K562 (cell line): ENCODE measurements around the gene DEFB124. TPM values are rescaled to one million over a fixed set of nuclear protein-coding genes. Genes with fewer than 3 reads are reported as not detected.

Experiments
- GATA2 ChIP-seq: sonication (generic); formaldehyde crosslinking; IDR thresholded peaks from 2 replicates; pipeline ENCODE4 v1.4.0; 2020; ENCODE audit warnings: mild to moderate bottlenecking, missing genetic modification reagents
- HNRNPL ChIP-seq: fragments of 200-400 bp; formaldehyde crosslinking; IDR thresholded peaks from 2 replicates; pipeline ENCODE4 v1.6.1; 2017; ENCODE audit warnings: low read depth, mild to moderate bottlenecking, low read length
- MTA3 ChIP-seq: fragments of 450-650 bp; formaldehyde crosslinking; IDR thresholded peaks from 2 replicates; pipeline ENCODE4 v1.6.1; 2017; ENCODE audit warnings: mild to moderate bottlenecking, borderline replicate concordance
- PHB ChIP-seq: fragments of 250-450 bp; sonication (Bioruptor Pico); IDR thresholded peaks from 2 replicates; pipeline ENCODE4 v1.5.0; 2021
- ZNF75A ChIP-seq: fragments of 450-650 bp; formaldehyde crosslinking; IDR thresholded peaks from 2 replicates; pipeline ENCODE4 v1.4.0; 2020; ENCODE audit warnings: mild to moderate bottlenecking
- ZNF778 ChIP-seq: fragments of 450-650 bp; formaldehyde crosslinking; IDR thresholded peaks from 2 replicates; pipeline ENCODE4 v1.4.0; 2020; ENCODE audit warnings: mild to moderate bottlenecking, moderate library complexity
- polyA plus RNA-seq, 8 experiments: library from polyadenylated mRNA; depleted of rRNA in 4 of 8; stranded (reverse) in 5 of 8; unstranded in 3 of 8; fragments of >200 nt; fragmentation: Nextera tagmentation in 2 of 8; fragmentation: Illumina TruSeq in 1 of 8; extraction: Ambion mirVana in 2 of 8; extraction: Trizol in 1 of 8; gene quantifications; 2 replicates each; pipeline versions ENCODE4 v1.2.1 to v1.2.3, GENCODE V29; 2011 to 2014; ENCODE audit warnings: inconsistent platforms in 1 of 8, missing spikeins in 1 of 8
- total RNA-seq, 7 experiments: library from RNA; depleted of rRNA in 6 of 7; stranded (reverse); fragments of >200 nt in 6 of 7; fragmentation: Illumina TruSeq in 2 of 7; extraction: Trizol in 2 of 7; gene quantifications; 2 replicates each; pipeline versions ENCODE4 v1.2.1 to v1.2.3, GENCODE V29; 2011 to 2021; ENCODE audit warnings: low replicate concordance in 1 of 7
- TF ChIP-seq, protein P1 (sequence below): fragments of 450-650 bp; formaldehyde crosslinking; IDR thresholded peaks from 2 replicates; pipeline ENCODE4 v1.4.0; 2020; ENCODE audit warnings: mild to moderate bottlenecking, mixed read lengths
- TF ChIP-seq, protein P2 (sequence below), 2 experiments: IDR thresholded peaks; 2 replicates each; pipeline ENCODE4 v1.6.1; 2012; ENCODE audit warnings: improper control_type of control experiment in 2 of 2, low read depth in 2 of 2, low read length in 2 of 2, borderline replicate concordance in 1 of 2

Gene DEFB124
- total and polyA plus RNA-seq, 9 of the 15 experiments (the other 6 are each of a cell fraction or from before 2014, with no cell fraction given) = not detected

DNA sequence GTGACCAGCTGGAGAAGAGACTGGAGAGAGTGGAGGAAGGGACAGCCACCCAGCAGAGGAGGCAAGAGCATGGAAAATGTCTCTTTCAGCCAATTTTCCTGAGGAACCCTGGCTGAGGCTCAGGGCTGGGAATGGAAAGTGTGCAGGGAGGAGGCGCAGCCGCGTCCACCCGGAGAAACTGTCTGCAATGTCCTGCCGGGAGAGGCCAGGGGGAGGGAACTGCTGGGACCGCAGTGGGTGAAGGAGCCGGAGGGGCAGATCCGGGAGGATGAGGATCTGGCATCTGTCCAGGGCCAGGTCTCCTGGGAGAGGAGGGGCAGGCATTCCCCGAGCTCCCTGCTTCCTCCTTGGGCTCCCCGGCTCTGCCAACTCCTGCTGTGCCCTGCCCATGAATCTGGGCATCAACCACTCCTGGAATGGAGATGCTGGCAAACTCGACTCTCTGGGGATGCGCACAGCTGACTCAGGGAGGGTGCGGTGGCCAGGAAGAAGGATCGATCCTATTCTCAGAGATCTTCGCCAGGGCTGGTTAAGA is 21.9 kb upstream of the DEFB124 start (continued):
- TF ChIP-seq, protein P1, sequence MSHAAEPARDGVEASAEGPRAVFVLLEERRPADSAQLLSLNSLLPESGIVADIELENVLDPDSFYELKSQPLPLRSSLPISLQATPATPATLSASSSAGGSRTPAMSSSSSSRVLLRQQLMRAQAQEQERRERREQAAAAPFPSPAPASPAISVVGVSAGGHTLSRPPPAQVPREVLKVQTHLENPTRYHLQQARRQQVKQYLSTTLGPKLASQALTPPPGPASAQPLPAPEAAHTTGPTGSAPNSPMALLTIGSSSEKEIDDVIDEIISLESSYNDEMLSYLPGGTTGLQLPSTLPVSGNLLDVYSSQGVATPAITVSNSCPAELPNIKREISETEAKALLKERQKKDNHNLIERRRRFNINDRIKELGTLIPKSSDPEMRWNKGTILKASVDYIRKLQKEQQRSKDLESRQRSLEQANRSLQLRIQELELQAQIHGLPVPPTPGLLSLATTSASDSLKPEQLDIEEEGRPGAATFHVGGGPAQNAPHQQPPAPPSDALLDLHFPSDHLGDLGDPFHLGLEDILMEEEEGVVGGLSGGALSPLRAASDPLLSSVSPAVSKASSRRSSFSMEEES = no peak
- TF ChIP-seq GATA2 (CRISPR knock-in tag) (no peak), PHB (CRISPR knock-in tag) (no peak), HNRNPL (no peak), MTA3 (no peak), ZNF75A (CRISPR knock-in tag) (no peak), ZNF778 (CRISPR knock-in tag) (no peak)
- TF ChIP-seq, protein P2, sequence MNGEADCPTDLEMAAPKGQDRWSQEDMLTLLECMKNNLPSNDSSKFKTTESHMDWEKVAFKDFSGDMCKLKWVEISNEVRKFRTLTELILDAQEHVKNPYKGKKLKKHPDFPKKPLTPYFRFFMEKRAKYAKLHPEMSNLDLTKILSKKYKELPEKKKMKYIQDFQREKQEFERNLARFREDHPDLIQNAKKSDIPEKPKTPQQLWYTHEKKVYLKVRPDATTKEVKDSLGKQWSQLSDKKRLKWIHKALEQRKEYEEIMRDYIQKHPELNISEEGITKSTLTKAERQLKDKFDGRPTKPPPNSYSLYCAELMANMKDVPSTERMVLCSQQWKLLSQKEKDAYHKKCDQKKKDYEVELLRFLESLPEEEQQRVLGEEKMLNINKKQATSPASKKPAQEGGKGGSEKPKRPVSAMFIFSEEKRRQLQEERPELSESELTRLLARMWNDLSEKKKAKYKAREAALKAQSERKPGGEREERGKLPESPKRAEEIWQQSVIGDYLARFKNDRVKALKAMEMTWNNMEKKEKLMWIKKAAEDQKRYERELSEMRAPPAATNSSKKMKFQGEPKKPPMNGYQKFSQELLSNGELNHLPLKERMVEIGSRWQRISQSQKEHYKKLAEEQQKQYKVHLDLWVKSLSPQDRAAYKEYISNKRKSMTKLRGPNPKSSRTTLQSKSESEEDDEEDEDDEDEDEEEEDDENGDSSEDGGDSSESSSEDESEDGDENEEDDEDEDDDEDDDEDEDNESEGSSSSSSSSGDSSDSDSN (IDR thresholded peaks at IDR 0.05; ENCODE audit: borderline replicate concordance in 1 of 2, low read depth in 2 of 2, low read length in 2 of 2) = no peak
